ENCODE results near the gene PNPLA2. TPM values are rescaled to one million over a fixed set of nuclear protein-coding genes. Genes with fewer than 3 reads are reported as not detected.

Gene PNPLA2
- total RNA-seq, 6 experiments from 2014 or later, result 33.2 to 97.1 (median 69.6) TPM

- H3K27ac ChIP-seq, result no peak overlapping the region
- H3K36me3 ChIP-seq, result no peaks in the 10 kb centered on the region
- WGBS (ENCODE audit: insufficient coverage, low coverage, low lambda C conversion rate, missing lambda C conversion rate), result 84% methylated on average over 13 of the region's 20 CpGs
- H3K9me3 ChIP-seq, result no peaks in the 10 kb centered on the region
- TF ChIP-seq POLR2A (IDR thresholded peaks at IDR 0.05) (no peak), CTCF (IDR thresholded peaks at IDR 0.05) (no peak)
- no peak overlapping the region for H3K4me3 ChIP-seq
- H3K4me1 ChIP-seq, result peaks cover 0 to 35% (median 15%) of the 10 kb centered on the region in 4 donors
- DNase-seq, result no peak
- no peaks in the 10 kb centered on the region for H3K27me3 ChIP-seq
- intact Hi-C loops (cut with DNase I), result no loop called here
- ATAC-seq, result no peak
Observed at GRCh38 chr11:801097-801780, 17.5 kb upstream of the PNPLA2 start.

GRCh38 chr11:802018-802617 lies 16.6 kb upstream of the PNPLA2 start:
- WGBS (ENCODE audit: insufficient coverage, low coverage, low lambda C conversion rate, missing lambda C conversion rate), result 100% methylated on average over 1 of the region's 21 CpGs

GRCh38 chr11:802693-803466 lies 15.8 kb upstream of the PNPLA2 start:
- Histone ChIP-seq H3K4me1 (peaks cover 0 to 18% (median 5%) of the 10 kb centered on the region in 4 donors), H3K27me3 (no peaks in the 10 kb centered on the region), H3K27ac (no peak overlapping the region), H3K4me3 (no peak overlapping the region), H3K9me3 (no peaks in the 10 kb centered on the region), H3K36me3 (no peaks in the 10 kb centered on the region)
- DNase-seq (no peak), ATAC-seq (no peak)
- whole genome bisulfite sequencing (ENCODE audit: insufficient coverage, low coverage, low lambda C conversion rate, missing lambda C conversion rate), result 93% methylated on average over 8 of the region's 28 CpGs
- no peak for TF ChIP-seq POLR2A (IDR thresholded peaks at IDR 0.05)
- no peak for TF ChIP-seq CTCF (IDR thresholded peaks at IDR 0.05)
- intact Hi-C loops (cut with DNase I), result no loop called here

More at GRCh38 chr11:802018-802617, 16.6 kb upstream of the PNPLA2 start:
- DNase-seq (no peak), ATAC-seq (no peak)
- H3K9me3 ChIP-seq, result no peaks in the 10 kb centered on the region
- H3K36me3 ChIP-seq, result no peaks in the 10 kb centered on the region
- TF ChIP-seq POLR2A (IDR thresholded peaks at IDR 0.05) (no peak), CTCF (IDR thresholded peaks at IDR 0.05) (no peak)
- H3K4me3 ChIP-seq, result no peak overlapping the region
- no peaks in the 10 kb centered on the region for H3K27me3 ChIP-seq
- no peak overlapping the region for H3K27ac ChIP-seq
- intact Hi-C loops (cut with DNase I), result no loop called here
- H3K4me1 ChIP-seq, result peaks cover 0 to 26% (median 7%) of the 10 kb centered on the region in 4 donors

- no peak overlapping the region for H3K4me3 ChIP-seq
- H3K9me3 ChIP-seq, result no peaks in the 10 kb centered on the region
- TF ChIP-seq CTCF (IDR thresholded peaks at IDR 0.05) (no peak), POLR2A (IDR thresholded peaks at IDR 0.05) (no peak)
- ATAC-seq (no peak), DNase-seq (peak in 1 of 3 donors; percentile 55)
- no peaks in the 10 kb centered on the region for H3K36me3 ChIP-seq
- intact Hi-C loops (cut with DNase I), result no loop called here
- H3K4me1 ChIP-seq, result peaks cover 0 to 20% (median 6%) of the 10 kb centered on the region in 4 donors
- no peaks in the 10 kb centered on the region for H3K27me3 ChIP-seq
- no peak overlapping the region for H3K27ac ChIP-seq
- no CpG with 5 or more reads among the region's 8 CpGs for WGBS (ENCODE audit: insufficient coverage, low coverage, low lambda C conversion rate, missing lambda C conversion rate)
Observed at GRCh38 chr11:803467-803742, 15.3 kb upstream of the PNPLA2 start.
